HG02981 (cell line): ENCODE measurements around the gene DAAM1.

ENCODE experiments used
- ATAC-seq: cut with Tn5 transposase; IDR thresholded peaks from one replicate; pipeline ENCODE4 v1.9.1; 2021; ENCODE audit warnings: mild to moderate bottlenecking, moderate library complexity; ENCODE audit not compliant: unreplicated experiment

DAAM1 gene

GRCh38 chr14:59215757-59216156 is 27.3 kb downstream of the DAAM1 start:
- no peak for ATAC-seq

- ATAC-seq: no peak
Measured at GRCh38 chr14:59217011-59217410, 28.5 kb downstream of the DAAM1 start.

GRCh38 chr14:59221568-59221967 is 33.1 kb downstream of the DAAM1 start:
- no peak for ATAC-seq

DNA sequence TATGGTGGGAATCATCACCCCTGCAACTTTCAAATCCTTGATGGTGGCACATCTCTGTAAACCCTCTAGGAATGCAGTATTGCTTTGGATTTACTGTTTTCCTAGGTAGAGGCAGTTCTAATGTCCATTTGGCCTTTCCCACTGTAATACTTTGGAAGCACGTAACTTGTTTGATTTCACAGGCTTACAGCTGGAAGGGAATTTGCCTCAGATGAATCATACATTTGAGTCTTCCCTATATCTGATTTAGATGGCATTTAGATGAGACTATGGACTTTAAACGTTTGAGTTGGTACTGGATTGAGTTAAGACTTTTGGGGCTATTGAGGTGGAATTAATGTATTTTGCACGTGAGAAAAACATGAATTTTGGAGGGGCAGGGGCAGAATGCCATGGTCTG is 35.9 kb downstream of the DAAM1 start:
- ATAC-seq: no peak

DNA sequence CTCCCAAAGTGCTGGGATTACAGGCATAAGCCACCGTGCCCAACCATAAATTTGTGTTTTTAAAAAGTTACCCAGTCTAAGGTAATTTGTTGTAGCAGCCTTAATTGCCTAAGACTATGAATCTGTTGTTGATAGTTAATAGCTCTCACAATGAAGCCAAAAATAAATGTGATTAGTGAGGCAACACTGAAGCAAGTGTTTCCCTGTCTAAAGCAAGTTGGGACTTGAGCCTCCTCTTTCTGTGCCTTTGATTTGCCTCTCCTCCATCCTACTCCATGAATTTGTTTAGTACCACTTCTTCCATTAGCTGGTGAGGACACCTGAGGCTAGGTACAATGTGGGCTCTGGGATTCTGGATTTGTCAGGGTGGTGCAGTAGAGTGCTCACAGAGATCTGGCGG is 36.8 kb downstream of the DAAM1 start:
- ATAC-seq: no peak

DNA sequence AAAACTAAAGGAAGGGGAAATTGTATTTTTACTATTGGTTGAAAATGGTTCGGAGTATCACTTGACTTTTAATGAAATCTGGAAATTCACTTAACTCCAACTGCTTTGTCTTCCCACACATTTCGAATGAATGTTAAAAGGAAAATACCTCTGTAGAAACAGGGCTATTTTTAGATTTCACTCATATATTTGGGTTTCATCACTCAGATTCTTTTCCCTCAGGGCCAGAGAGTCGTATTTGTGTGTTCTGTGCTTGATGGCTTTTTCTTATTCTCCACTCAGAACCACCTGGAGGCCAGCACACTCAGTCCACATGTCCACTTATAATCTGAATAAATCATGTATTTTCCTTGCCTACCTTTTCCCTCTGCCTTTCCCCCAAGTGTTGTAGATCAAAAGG is 40.0 kb downstream of the DAAM1 start:
- no peak for ATAC-seq

- no peak for ATAC-seq
Measured at GRCh38 chr14:59229653-59230406, 41.4 kb downstream of the DAAM1 start.

GRCh38 chr14:59236195-59236594 is 47.7 kb downstream of the DAAM1 start:
- no peak for ATAC-seq

DNA sequence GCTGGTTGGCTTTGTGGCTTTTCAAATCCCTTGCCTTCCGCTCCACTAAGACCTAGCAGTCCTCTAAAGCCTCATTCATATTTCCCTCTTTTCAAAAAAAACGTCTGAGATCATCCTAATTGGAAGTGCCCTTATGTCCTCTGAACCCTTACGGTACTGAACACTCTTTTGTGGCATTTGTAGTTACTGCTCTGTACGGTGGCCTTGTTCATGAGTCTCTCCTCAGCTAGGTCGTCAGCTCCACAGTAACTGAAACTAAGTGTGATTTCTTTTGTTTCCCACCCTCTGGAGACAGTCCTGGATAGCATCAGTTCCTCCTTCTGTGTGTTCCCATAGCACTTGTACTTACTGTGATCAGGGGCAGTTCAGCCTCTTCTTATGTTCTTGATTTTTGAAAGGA is 49.7 kb downstream of the DAAM1 start:
- ATAC-seq: no peak

DNA sequence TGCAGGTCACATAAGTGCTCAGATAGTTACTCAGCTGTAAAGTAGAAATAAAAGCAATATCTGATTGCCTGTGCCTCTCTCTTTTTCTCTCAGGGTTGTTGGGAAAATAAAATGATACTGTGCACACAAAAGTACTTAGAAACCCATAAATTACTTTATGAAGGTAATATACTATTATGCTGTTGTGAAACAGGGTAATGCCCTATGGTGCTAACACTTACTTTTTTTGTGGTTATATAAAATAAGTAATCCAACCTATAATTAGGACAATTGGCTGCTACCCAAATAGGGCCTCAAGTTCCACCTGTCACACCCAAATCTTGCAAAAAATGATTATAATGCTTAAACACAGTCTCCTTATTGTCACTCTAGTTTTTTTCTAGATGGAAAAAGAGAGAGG is 50.6 kb downstream of the DAAM1 start:
- no peak for ATAC-seq

- peak; percentile 87 for ATAC-seq
Measured at GRCh38 chr14:59240356-59240755, 51.9 kb downstream of the DAAM1 start.

GRCh38 chr14:59241121-59241520 is 52.7 kb downstream of the DAAM1 start:
- ATAC-seq: no peak

DNA sequence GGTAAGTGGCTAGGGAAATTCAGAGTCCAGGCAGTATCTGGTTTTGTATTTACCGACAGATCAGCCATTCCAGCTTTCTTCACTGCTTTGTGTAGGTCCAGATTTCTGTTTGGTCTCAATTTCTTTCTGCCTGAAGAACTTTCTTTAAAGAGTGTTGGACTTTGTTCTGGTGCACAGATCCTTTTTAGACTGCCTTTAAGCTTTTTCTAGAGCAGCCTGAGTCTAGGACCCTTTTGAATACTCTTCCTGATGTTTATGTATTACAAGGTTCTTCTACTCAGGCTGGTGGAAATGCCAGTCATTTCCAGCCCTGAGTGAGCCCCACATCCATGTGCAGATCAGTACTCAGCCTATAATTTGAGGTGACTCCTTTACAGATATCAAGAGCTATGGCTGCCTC is 54.7 kb downstream of the DAAM1 start:
- no peak for ATAC-seq

- ATAC-seq: no peak
Measured at GRCh38 chr14:59244581-59244980, 56.1 kb downstream of the DAAM1 start.

DNA sequence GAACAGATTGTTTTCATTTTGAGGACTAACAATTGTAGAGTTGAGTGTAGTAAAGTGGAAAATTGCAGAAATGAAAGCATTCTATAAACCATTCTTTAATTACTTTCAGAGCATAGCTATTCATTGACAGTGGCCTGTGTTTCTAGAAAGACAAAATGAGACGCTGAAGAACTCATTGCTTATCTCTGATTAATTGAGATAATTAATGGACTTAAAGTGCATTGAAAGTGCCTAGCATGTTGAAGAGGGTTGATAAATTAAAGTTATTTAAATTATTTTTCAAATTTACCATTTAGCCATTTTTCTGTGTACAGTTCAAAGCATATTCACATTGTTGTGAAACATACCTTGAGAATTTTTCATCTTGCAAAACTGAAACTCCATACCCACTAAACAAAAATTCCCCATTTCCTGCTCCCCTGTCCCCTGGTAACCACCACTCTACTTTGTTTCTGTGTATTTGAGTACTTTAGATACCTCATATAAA is 57.4 kb downstream of the DAAM1 start:
- peak; percentile 79 for ATAC-seq

GRCh38 chr14:59246566-59246965 is 58.1 kb downstream of the DAAM1 start:
- ATAC-seq: no peak

DNA sequence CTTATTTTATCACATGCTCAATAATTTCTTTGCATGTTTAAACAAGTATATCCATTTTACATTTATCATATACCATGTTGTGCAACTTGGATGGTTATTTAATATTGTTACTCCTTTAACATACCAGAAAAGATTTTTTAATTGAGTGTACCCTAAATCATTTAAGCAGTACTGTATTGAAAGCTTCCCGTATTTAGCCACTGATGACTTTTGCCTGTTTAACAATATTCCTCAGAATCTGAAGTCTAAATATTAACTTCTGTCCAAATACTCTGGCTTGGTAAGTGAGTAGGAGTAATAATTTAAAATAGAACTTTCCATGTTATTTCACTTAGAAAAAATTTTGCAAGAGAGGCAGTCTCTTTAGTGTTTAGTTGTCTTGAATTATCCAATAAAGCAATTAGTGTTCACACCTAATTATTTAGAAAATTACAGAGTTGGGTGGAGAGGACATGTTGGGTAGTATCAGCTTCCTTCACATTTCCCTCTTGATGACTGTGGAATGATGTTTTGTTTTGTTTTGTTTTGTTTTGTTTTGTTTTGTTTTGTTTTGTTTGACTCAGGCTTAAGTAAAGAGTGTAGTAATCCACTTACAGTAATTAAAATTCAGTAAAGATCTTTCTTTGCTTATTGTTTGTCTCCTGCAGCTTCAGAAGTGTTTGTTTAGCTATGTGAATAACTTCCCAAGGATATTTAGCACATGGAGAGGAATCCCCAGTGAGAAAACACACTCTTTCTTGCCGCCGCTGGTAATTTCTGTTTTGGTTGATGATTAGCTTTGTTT is 59.5 kb downstream of the DAAM1 start:
- no peak for ATAC-seq

GRCh38 chr14:59249029-59249428 is 60.6 kb downstream of the DAAM1 start:
- no peak for ATAC-seq

DNA sequence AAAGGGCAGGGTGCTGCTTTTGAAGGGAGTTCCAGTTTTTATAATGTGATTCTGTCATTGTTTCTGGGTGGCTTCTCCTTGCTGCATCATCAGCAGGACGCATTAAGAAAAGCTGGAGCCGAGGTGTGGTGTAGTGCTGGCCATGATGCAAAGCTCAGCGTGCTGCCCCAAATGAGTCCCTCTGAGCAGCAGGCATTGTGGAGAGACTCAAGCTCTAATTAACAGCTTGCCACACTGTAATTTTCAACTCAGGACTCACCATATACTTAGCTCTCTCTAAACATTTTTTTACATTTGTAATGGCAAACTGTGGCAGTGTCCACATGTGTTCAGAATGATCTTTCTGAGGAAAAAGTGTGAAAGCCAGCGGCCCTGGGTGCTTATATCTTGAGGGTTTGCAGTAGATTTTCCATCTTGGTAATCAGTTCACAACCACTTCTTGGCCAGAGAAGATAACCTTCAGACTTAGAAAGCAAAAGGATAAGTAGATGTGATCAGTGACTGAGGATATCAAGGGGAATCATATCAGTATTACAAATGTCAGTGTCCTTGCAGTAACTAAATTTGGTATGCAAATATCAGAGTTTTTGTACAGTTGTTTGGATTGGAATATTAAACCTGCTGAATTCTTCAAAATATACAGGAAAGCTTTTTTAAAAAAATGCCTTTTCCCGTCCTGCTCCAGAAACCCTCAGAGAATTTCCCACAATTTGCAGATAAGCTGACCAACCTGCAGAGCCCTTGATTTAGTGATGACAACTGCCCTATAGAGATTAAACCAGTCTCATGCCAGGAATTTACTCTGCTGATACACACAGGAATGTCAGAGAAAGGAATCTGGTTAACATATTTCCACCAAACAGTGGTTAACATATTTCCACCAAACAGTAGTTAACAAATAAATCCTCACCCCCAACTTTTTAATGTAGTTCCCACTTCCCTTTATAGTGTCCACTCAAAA is 63.6 kb downstream of the DAAM1 start:
- no peak for ATAC-seq

- ATAC-seq: no peak
Measured at GRCh38 chr14:59252772-59253500, 64.5 kb downstream of the DAAM1 start.
